ENCODE results near the gene EN2.

The EN2 gene

GRCh38 chr7:155422151-155422550 is 35.8 kb upstream of the EN2 start:
- no peak overlapping the region for H3K4me3 Mint-ChIP-seq
- DNase-seq (ENCODE audit: low spot score): no peak
- H3K9me3 Mint-ChIP-seq: no peaks in the 10 kb centered on the region
- H3K36me3 Mint-ChIP-seq (ENCODE audit: low read depth): no peaks in the 10 kb centered on the region
- H3K27ac Mint-ChIP-seq: no peak overlapping the region
- H3K4me1 Mint-ChIP-seq (ENCODE audit: low read depth): no peaks in the 10 kb centered on the region
- peaks cover 2% of the 10 kb centered on the region for H3K27me3 Mint-ChIP-seq (ENCODE audit: low read depth)

- Mint-ChIP-seq H3K27me3 (ENCODE audit: low read depth) (no peaks in the 10 kb centered on the region), H3K27ac (no peak overlapping the region), H3K4me3 (no peak overlapping the region), H3K4me1 (ENCODE audit: low read depth) (no peaks in the 10 kb centered on the region), H3K9me3 (no peaks in the 10 kb centered on the region), H3K36me3 (ENCODE audit: low read depth) (no peaks in the 10 kb centered on the region)
- no peak for DNase-seq (ENCODE audit: low spot score)
Measured at GRCh38 chr7:155422599-155423336, 35.2 kb upstream of the EN2 start.

GRCh38 chr7:155423337-155424285 is 34.3 kb upstream of the EN2 start:
- DNase-seq (ENCODE audit: low spot score): no peak
- H3K4me1 Mint-ChIP-seq (ENCODE audit: low read depth): no peaks in the 10 kb centered on the region
- no peak overlapping the region for H3K4me3 Mint-ChIP-seq
- no peaks in the 10 kb centered on the region for H3K9me3 Mint-ChIP-seq
- H3K27me3 Mint-ChIP-seq (ENCODE audit: low read depth): no peaks in the 10 kb centered on the region
- no peak overlapping the region for H3K27ac Mint-ChIP-seq
- no peaks in the 10 kb centered on the region for H3K36me3 Mint-ChIP-seq (ENCODE audit: low read depth)

- Mint-ChIP-seq H3K36me3 (ENCODE audit: low read depth) (no peaks in the 10 kb centered on the region), H3K27me3 (ENCODE audit: low read depth) (peaks cover 3% of the 10 kb centered on the region), H3K9me3 (no peaks in the 10 kb centered on the region)
Measured at GRCh38 chr7:155424301-155425010, 33.5 kb upstream of the EN2 start.

GRCh38 chr7:155425011-155425340 is 33.0 kb upstream of the EN2 start:
- Mint-ChIP-seq H3K36me3 (ENCODE audit: low read depth) (no peaks in the 10 kb centered on the region), H3K27me3 (ENCODE audit: low read depth) (peaks cover 3% of the 10 kb centered on the region), H3K27ac (no peak overlapping the region), H3K4me1 (ENCODE audit: low read depth) (no peaks in the 10 kb centered on the region), H3K4me3 (no peak overlapping the region), H3K9me3 (no peaks in the 10 kb centered on the region)
- no peak for DNase-seq (ENCODE audit: low spot score)

More at GRCh38 chr7:155424301-155425010, 33.5 kb upstream of the EN2 start:
- H3K4me1 Mint-ChIP-seq (ENCODE audit: low read depth): no peaks in the 10 kb centered on the region
- no peak overlapping the region for H3K27ac Mint-ChIP-seq
- no peak for DNase-seq (ENCODE audit: low spot score)
- no peak overlapping the region for H3K4me3 Mint-ChIP-seq

GRCh38 chr7:155425887-155426286 is 32.0 kb upstream of the EN2 start:
- DNase-seq (ENCODE audit: low spot score): no peak
- H3K9me3 Mint-ChIP-seq: no peaks in the 10 kb centered on the region
- H3K27me3 Mint-ChIP-seq (ENCODE audit: low read depth): peaks cover 9% of the 10 kb centered on the region
- no peak overlapping the region for H3K27ac Mint-ChIP-seq
- H3K36me3 Mint-ChIP-seq (ENCODE audit: low read depth): no peaks in the 10 kb centered on the region
- H3K4me3 Mint-ChIP-seq: no peak overlapping the region
- H3K4me1 Mint-ChIP-seq (ENCODE audit: low read depth): no peaks in the 10 kb centered on the region

- Mint-ChIP-seq H3K4me1 (ENCODE audit: low read depth) (no peaks in the 10 kb centered on the region), H3K27ac (no peak overlapping the region), H3K4me3 (no peak overlapping the region), H3K36me3 (ENCODE audit: low read depth) (no peaks in the 10 kb centered on the region), H3K9me3 (no peaks in the 10 kb centered on the region), H3K27me3 (ENCODE audit: low read depth) (peaks cover 12% of the 10 kb centered on the region)
- no peak for DNase-seq (ENCODE audit: low spot score)
Measured at GRCh38 chr7:155426543-155427410, 31.2 kb upstream of the EN2 start.

GRCh38 chr7:155427411-155428038 is 30.4 kb upstream of the EN2 start:
- peaks cover 12% of the 10 kb centered on the region for H3K27me3 Mint-ChIP-seq (ENCODE audit: low read depth)
- H3K36me3 Mint-ChIP-seq (ENCODE audit: low read depth): no peaks in the 10 kb centered on the region
- no peak overlapping the region for H3K27ac Mint-ChIP-seq
- no peaks in the 10 kb centered on the region for H3K9me3 Mint-ChIP-seq
- no peak for DNase-seq (ENCODE audit: low spot score)
- H3K4me3 Mint-ChIP-seq: no peak overlapping the region
- H3K4me1 Mint-ChIP-seq (ENCODE audit: low read depth): no peaks in the 10 kb centered on the region

GRCh38 chr7:155428171-155428834 is 29.6 kb upstream of the EN2 start:
- no peaks in the 10 kb centered on the region for H3K4me1 Mint-ChIP-seq (ENCODE audit: low read depth)
- H3K27ac Mint-ChIP-seq: no peak overlapping the region
- no peaks in the 10 kb centered on the region for H3K36me3 Mint-ChIP-seq (ENCODE audit: low read depth)
- H3K27me3 Mint-ChIP-seq (ENCODE audit: low read depth): peaks cover 12% of the 10 kb centered on the region
- H3K4me3 Mint-ChIP-seq: no peak overlapping the region
- DNase-seq (ENCODE audit: low spot score): no peak
- H3K9me3 Mint-ChIP-seq: no peaks in the 10 kb centered on the region

- H3K4me1 Mint-ChIP-seq (ENCODE audit: low read depth): no peaks in the 10 kb centered on the region
- no peak for DNase-seq (ENCODE audit: low spot score)
- H3K4me3 Mint-ChIP-seq: no peak overlapping the region
- H3K27ac Mint-ChIP-seq: no peak overlapping the region
- H3K36me3 Mint-ChIP-seq (ENCODE audit: low read depth): no peaks in the 10 kb centered on the region
- no peaks in the 10 kb centered on the region for H3K9me3 Mint-ChIP-seq
- peaks cover 15% of the 10 kb centered on the region for H3K27me3 Mint-ChIP-seq (ENCODE audit: low read depth)
Measured at GRCh38 chr7:155429651-155430050, 28.3 kb upstream of the EN2 start.

GRCh38 chr7:155430606-155431005 is 27.3 kb upstream of the EN2 start:
- Mint-ChIP-seq H3K27ac (no peak overlapping the region), H3K4me3 (no peak overlapping the region), H3K4me1 (ENCODE audit: low read depth) (no peaks in the 10 kb centered on the region), H3K27me3 (ENCODE audit: low read depth) (peaks cover 15% of the 10 kb centered on the region), H3K36me3 (ENCODE audit: low read depth) (no peaks in the 10 kb centered on the region), H3K9me3 (no peaks in the 10 kb centered on the region)
- DNase-seq (ENCODE audit: low spot score): no peak

- H3K4me3 Mint-ChIP-seq: no peak overlapping the region
- no peaks in the 10 kb centered on the region for H3K4me1 Mint-ChIP-seq (ENCODE audit: low read depth)
- H3K9me3 Mint-ChIP-seq: no peaks in the 10 kb centered on the region
- no peak overlapping the region for H3K27ac Mint-ChIP-seq
- H3K27me3 Mint-ChIP-seq (ENCODE audit: low read depth): peaks cover 15% of the 10 kb centered on the region
- H3K36me3 Mint-ChIP-seq (ENCODE audit: low read depth): no peaks in the 10 kb centered on the region
- DNase-seq (ENCODE audit: low spot score): no peak
Measured at GRCh38 chr7:155431231-155431630, 26.7 kb upstream of the EN2 start.
